ENCODE data around the gene FAM117A. TPM values are rescaled to one million over a fixed set of nuclear protein-coding genes. Genes with fewer than 3 reads are reported as not detected.

The FAM117A gene
- total and polyA plus RNA-seq, 2 donors from 2014 or later: 11.1 to 12.9 TPM

GRCh38 chr17:49716668-49717364 lies 47.1 kb downstream of the FAM117A start:
- no peak for DNase-seq
- H3K27ac ChIP-seq (ENCODE audit: low read depth in 2 of 2, low read length in 2 of 2): no peak overlapping the region
- no peak overlapping the region for H3K9ac ChIP-seq (ENCODE audit: low read length in 3 of 3)
- intact Hi-C loops (cut with DNase I): loop anchor here (10.0 kb wide), 1 partner anchor 128 kb away; the partner anchor contains the start of gene TAC4
- H3K4me3 ChIP-seq (ENCODE audit: low read length in 3 of 3): no peak overlapping the region
- H3K9me3 ChIP-seq (ENCODE audit: control insufficient read depth in 2 of 3, insufficient read depth in 1 of 3, low read length in 3 of 3): no peaks in the 10 kb centered on the region
- no peaks in the 10 kb centered on the region for H3K4me1 ChIP-seq (ENCODE audit: control insufficient read depth in 2 of 3, insufficient read depth in 2 of 3, low read depth in 1 of 3, low read length in 3 of 3)
- peaks cover 4 to 52% (median 29%) of the 10 kb centered on the region in 3 donors for H3K36me3 ChIP-seq (ENCODE audit: control insufficient read depth in 2 of 3, insufficient read depth in 3 of 3, low read length in 3 of 3)
- TF ChIP-seq, protein P1, sequence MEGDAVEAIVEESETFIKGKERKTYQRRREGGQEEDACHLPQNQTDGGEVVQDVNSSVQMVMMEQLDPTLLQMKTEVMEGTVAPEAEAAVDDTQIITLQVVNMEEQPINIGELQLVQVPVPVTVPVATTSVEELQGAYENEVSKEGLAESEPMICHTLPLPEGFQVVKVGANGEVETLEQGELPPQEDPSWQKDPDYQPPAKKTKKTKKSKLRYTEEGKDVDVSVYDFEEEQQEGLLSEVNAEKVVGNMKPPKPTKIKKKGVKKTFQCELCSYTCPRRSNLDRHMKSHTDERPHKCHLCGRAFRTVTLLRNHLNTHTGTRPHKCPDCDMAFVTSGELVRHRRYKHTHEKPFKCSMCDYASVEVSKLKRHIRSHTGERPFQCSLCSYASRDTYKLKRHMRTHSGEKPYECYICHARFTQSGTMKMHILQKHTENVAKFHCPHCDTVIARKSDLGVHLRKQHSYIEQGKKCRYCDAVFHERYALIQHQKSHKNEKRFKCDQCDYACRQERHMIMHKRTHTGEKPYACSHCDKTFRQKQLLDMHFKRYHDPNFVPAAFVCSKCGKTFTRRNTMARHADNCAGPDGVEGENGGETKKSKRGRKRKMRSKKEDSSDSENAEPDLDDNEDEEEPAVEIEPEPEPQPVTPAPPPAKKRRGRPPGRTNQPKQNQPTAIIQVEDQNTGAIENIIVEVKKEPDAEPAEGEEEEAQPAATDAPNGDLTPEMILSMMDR (IDR thresholded peaks at IDR 0.05; ENCODE audit: borderline replicate concordance, extremely low read depth, insufficient read depth): no peak
- no peak for FAIRE-seq
- H3K27me3 ChIP-seq (ENCODE audit: control insufficient read depth, insufficient read depth, low read length): no peaks in the 10 kb centered on the region

DNA sequence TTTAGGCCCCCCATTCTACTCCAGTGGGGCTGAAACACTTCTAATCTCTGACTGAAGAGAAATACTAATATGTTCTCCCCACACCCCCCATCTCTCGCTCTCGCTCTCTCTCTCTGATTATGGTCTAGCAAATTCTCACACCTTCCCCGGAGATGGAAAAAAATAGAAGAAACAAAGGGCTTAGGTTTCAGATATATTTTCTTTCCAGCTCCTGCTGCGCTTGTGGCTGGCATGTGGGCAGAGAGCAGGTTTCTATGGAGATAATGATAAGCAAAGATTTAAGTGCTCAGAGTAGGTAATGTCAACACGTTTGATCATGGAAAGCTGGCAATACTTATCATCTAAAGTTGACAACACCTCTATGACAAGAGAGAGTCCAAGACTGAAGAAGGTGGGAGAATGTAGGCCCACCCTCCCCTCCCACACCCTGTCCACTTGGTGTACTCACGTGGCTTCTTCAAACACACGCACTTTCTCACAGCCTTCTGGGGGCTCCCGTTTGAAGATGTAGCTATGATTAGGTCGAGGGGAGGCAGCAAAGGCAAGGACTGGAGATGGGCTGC lies 48.1 kb downstream of the FAM117A start:
- no peaks in the 10 kb centered on the region for H3K27me3 ChIP-seq (ENCODE audit: control insufficient read depth, insufficient read depth, low read length)
- TF ChIP-seq, protein P1 (IDR thresholded peaks at IDR 0.05; ENCODE audit: borderline replicate concordance, extremely low read depth, insufficient read depth): no peak
- no peak overlapping the region for H3K9ac ChIP-seq (ENCODE audit: low read length in 3 of 3)
- no peaks in the 10 kb centered on the region for H3K4me1 ChIP-seq (ENCODE audit: control insufficient read depth in 2 of 3, insufficient read depth in 2 of 3, low read depth in 1 of 3, low read length in 3 of 3)
- H3K9me3 ChIP-seq (ENCODE audit: control insufficient read depth in 2 of 3, insufficient read depth in 1 of 3, low read length in 3 of 3): no peaks in the 10 kb centered on the region
- peaks cover 4 to 52% (median 29%) of the 10 kb centered on the region in 3 donors for H3K36me3 ChIP-seq (ENCODE audit: control insufficient read depth in 2 of 3, insufficient read depth in 3 of 3, low read length in 3 of 3)
- no peak for FAIRE-seq
- H3K4me3 ChIP-seq (ENCODE audit: low read length in 3 of 3): no peak overlapping the region
- no peak overlapping the region for H3K27ac ChIP-seq (ENCODE audit: low read depth in 2 of 2, low read length in 2 of 2)
- DNase-seq: no peak
- intact Hi-C loops (cut with DNase I): loop anchor here (10.0 kb wide), 1 partner anchor 129 kb away; the partner anchor contains the start of gene TAC4

- no peak overlapping the region for H3K27ac ChIP-seq (ENCODE audit: low read depth in 2 of 2, low read length in 2 of 2)
- no peak overlapping the region for H3K4me3 ChIP-seq (ENCODE audit: low read length in 3 of 3)
- H3K4me1 ChIP-seq (ENCODE audit: control insufficient read depth in 2 of 3, insufficient read depth in 2 of 3, low read depth in 1 of 3, low read length in 3 of 3): no peaks in the 10 kb centered on the region
- TF ChIP-seq, protein P1 (IDR thresholded peaks at IDR 0.05; ENCODE audit: borderline replicate concordance, extremely low read depth, insufficient read depth): no peak
- H3K9ac ChIP-seq (ENCODE audit: low read length in 3 of 3): no peak overlapping the region
- no peaks in the 10 kb centered on the region for H3K27me3 ChIP-seq (ENCODE audit: control insufficient read depth, insufficient read depth, low read length)
- H3K9me3 ChIP-seq (ENCODE audit: control insufficient read depth in 2 of 3, insufficient read depth in 1 of 3, low read length in 3 of 3): no peaks in the 10 kb centered on the region
- intact Hi-C loops (cut with DNase I): loop anchor here (10.0 kb wide), 1 partner anchor 130 kb away; the partner anchor contains the start of gene TAC4
- FAIRE-seq (no peak), DNase-seq (no peak)
- H3K36me3 ChIP-seq (ENCODE audit: control insufficient read depth in 2 of 3, insufficient read depth in 3 of 3, low read length in 3 of 3): peaks cover 4 to 52% (median 29%) of the 10 kb centered on the region in 3 donors
Measured at GRCh38 chr17:49715216-49715615, 48.7 kb downstream of the FAM117A start.

Data from kidney (tissue), 14 donors.